Liver (tissue), 9 donors: ENCODE measurements around the gene JAKMIP1. TPM values are rescaled to one million over a fixed set of nuclear protein-coding genes. Genes with fewer than 3 reads are reported as not detected.

Experiments
- DNase-seq: peaks from one replicate; pipeline ENCODE4 v3.0.0-alpha.2; 2017; ENCODE audit warnings: low spot score
- H3K27ac ChIP-seq, 2 donors: one replicate each; pipeline ENCODE4 v1.7.0; 2013; ENCODE audit warnings: inconsistent platforms in 2 of 2, low read length in 2 of 2, control low read depth in 1 of 2, low read depth in 1 of 2, mild to moderate bottlenecking in 1 of 2
- H3K27me3 ChIP-seq, 4 donors: one replicate each; pipeline versions ENCODE4 v1.6.1 to v1.7.0; 2013; ENCODE audit warnings: low read length in 3 of 4, inconsistent platforms in 1 of 4, mild to moderate bottlenecking in 1 of 4, moderate library complexity in 1 of 4; ENCODE audit not compliant: control insufficient read depth in 4 of 4, insufficient read depth in 4 of 4
- H3K36me3 ChIP-seq, 4 donors: one replicate each; pipeline versions ENCODE4 v1.6.1 to v1.7.0; 2013; ENCODE audit warnings: low read length in 3 of 4, mild to moderate bottlenecking in 3 of 4, low read depth in 1 of 4, moderate library complexity in 1 of 4; ENCODE audit not compliant: control insufficient read depth in 4 of 4, insufficient read depth in 3 of 4
- H3K4me1 ChIP-seq, 4 donors: one replicate each; pipeline versions ENCODE4 v1.6.1 to v1.7.0; 2013; ENCODE audit warnings: low read length in 3 of 4, mild to moderate bottlenecking in 3 of 4, moderate library complexity in 1 of 4; ENCODE audit not compliant: control insufficient read depth in 4 of 4, insufficient read depth in 4 of 4
- H3K4me3 ChIP-seq, 3 donors: one replicate each; pipeline versions ENCODE4 v1.6.1 to v1.7.0; 2013; ENCODE audit warnings: low read length in 3 of 3, control low read depth in 1 of 3, low read depth in 1 of 3, mild to moderate bottlenecking in 1 of 3
- H3K9ac ChIP-seq, 2 donors: one replicate each; pipeline ENCODE4 v1.7.0; 2013; ENCODE audit warnings: low read length in 2 of 2, mild to moderate bottlenecking in 2 of 2, moderate library complexity in 2 of 2, control low read depth in 1 of 2, low read depth in 1 of 2
- H3K9me3 ChIP-seq, 4 donors: one replicate each; pipeline versions ENCODE4 v1.6.1 to v1.7.0; 2013; ENCODE audit warnings: low read length in 3 of 4; ENCODE audit not compliant: control insufficient read depth in 4 of 4
- FOXA1 ChIP-seq: IDR thresholded peaks from 2 replicates; pipeline ENCODE4 v1.6.1; 2016; ENCODE audit warnings: antibody characterized with exemption
- FOXA2 ChIP-seq: IDR thresholded peaks from 2 replicates; pipeline ENCODE4 v1.6.1; 2016; ENCODE audit warnings: antibody characterized with exemption
- GABPA ChIP-seq, 2 donors: IDR thresholded peaks in 1 of 2; conservative IDR thresholded peaks in 1 of 2; 2 replicates each; pipeline ENCODE4 v1.6.1; 2016; ENCODE audit warnings: antibody characterized with exemption in 2 of 2, mild to moderate bottlenecking in 1 of 2, moderate library complexity in 1 of 2
- HNF4A ChIP-seq, 2 donors: conservative IDR thresholded peaks; 2 replicates each; pipeline ENCODE4 v1.6.1; 2016; ENCODE audit warnings: antibody characterized with exemption in 2 of 2, mild to moderate bottlenecking in 2 of 2
- HNF4G ChIP-seq: IDR thresholded peaks from 2 replicates; pipeline ENCODE4 v1.6.1; 2016; ENCODE audit warnings: antibody characterized with exemption
- JUND ChIP-seq, 2 donors: IDR thresholded peaks; 2 replicates each; pipeline ENCODE4 v1.6.1; 2016; ENCODE audit warnings: antibody characterized with exemption in 2 of 2
- NR2F2 ChIP-seq: IDR thresholded peaks from 2 replicates; pipeline ENCODE4 v1.6.1; 2016; ENCODE audit warnings: antibody characterized with exemption
- RAD21 ChIP-seq, 2 donors: IDR thresholded peaks; 2 replicates each; pipeline ENCODE4 v1.6.1; 2016; ENCODE audit warnings: antibody characterized with exemption in 2 of 2, mild to moderate bottlenecking in 2 of 2
- RXRA ChIP-seq, 2 donors: IDR thresholded peaks; 2 replicates each; pipeline ENCODE4 v1.6.1; 2017 to 2018; ENCODE audit warnings: antibody characterized with exemption in 2 of 2, mild to moderate bottlenecking in 1 of 2
- SP1 ChIP-seq: IDR thresholded peaks from 2 replicates; pipeline ENCODE4 v1.6.1; 2018; ENCODE audit warnings: antibody characterized with exemption, mild to moderate bottlenecking
- TAF1 ChIP-seq: conservative IDR thresholded peaks from 2 replicates; pipeline ENCODE4 v1.6.1; 2016; ENCODE audit warnings: antibody characterized with exemption, mild to moderate bottlenecking
- YY1 ChIP-seq: IDR thresholded peaks from 2 replicates; pipeline ENCODE4 v1.6.1; 2016; ENCODE audit warnings: antibody characterized with exemption, mild to moderate bottlenecking
- WGBS: extraction: QIAGEN DNeasy Blood & Tissue Kit; methylation state at CpG from one replicate; pipeline ENCODE4 v1.1.7; 2013; 5-methylcytosine and 5-hydroxymethylcytosine counted together
- polyA plus RNA-seq, 2 donors: library from polyadenylated mRNA; stranded (reverse) in 1 of 2; unstranded in 1 of 2; fragments of 200-250 nt in 1 of 2; fragments of >200 nt in 1 of 2; fragmentation: Nextera tagmentation in 1 of 2; extraction: Ambion mirVana in 1 of 2; gene quantifications; one replicate each; pipeline versions ENCODE4 v1.2.1 to v1.2.3, GENCODE V29; 2013 to 2015
- total RNA-seq, 2 donors: library from RNA; depleted of rRNA; stranded (reverse); fragments of >200 nt; gene quantifications; one replicate each; pipeline ENCODE4 v1.2.3, GENCODE V29; 2014
- TF ChIP-seq, protein P1 (sequence below): IDR thresholded peaks from 2 replicates; pipeline ENCODE4 v1.6.1; 2016; ENCODE audit warnings: antibody characterized with exemption, mild to moderate bottlenecking
- TF ChIP-seq, protein P2 (sequence below): IDR thresholded peaks from 2 replicates; pipeline ENCODE4 v1.6.1; 2016; ENCODE audit warnings: antibody characterized with exemption
- TF ChIP-seq, protein P3 (sequence below): IDR thresholded peaks from 2 replicates; pipeline ENCODE4 v1.6.1; 2016; ENCODE audit warnings: antibody characterized with exemption
- TF ChIP-seq, protein P4 (sequence below): IDR thresholded peaks from 2 replicates; pipeline ENCODE4 v1.6.1; 2016; ENCODE audit warnings: antibody characterized with exemption
- TF ChIP-seq, protein P5 (sequence below): fragments of 150-350 bp; IDR thresholded peaks from 2 replicates; pipeline ENCODE4 v1.5.1; 2017; ENCODE audit warnings: improper control_type of control experiment, low read depth, low read length; ENCODE audit not compliant: missing input control
- donor health status: healthy.
- donor health status: healthy.
- donor health status: healthy.
- donor health status: healthy.
- donor health status: healthy.

Gene JAKMIP1
- total and polyA plus RNA-seq, 4 donors: 0.08 to 0.50 TPM; not detected in 2

DNA sequence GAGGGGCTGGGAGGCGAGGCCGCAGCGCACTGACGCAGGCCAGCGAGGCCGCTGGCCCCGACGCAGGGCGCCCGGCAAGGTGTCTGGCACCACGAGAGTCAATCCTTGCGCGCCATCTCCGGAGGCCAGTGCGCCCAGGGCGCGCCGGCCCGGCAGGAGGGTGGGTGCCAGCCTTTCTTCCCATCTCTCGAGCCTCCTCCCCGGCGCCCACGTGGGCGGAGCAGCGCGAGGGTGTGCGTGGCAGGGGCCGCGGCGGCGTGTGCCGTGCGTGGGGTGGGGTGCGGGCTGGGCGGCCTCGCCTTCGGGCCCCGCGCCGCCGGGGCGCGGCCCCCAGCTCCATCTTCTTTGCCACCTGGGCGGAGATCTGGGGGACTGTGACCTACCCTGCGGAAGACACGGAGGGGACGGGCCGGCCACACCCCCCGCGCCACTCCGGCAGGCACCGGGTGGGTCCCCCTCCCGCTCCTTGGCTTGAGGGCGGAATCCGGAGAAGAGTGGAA, 877 bp downstream of the JAKMIP1 start:
- H3K36me3 ChIP-seq: no peaks in the 10 kb centered on the region
- no peak overlapping the region for H3K9ac ChIP-seq
- H3K27ac ChIP-seq: no peak overlapping the region
- H3K4me3 ChIP-seq: peak overlapping the region in 1 of 3 donors; percentile 62
- TF ChIP-seq FOXA2 (no peak), SP1 (no peak), GABPA (IDR thresholded peaks at IDR 0.05 in 1 of 2, conservative IDR thresholded peaks at IDR 0.05 in 1 of 2) (no peak), RAD21 (IDR thresholded peaks at IDR 0.05) (no peak), YY1 (no peak), FOXA1 (no peak), RXRA (IDR thresholded peaks at IDR 0.05) (no peak), NR2F2 (no peak), JUND (IDR thresholded peaks at IDR 0.05) (no peak), HNF4G (no peak), TAF1 (no peak), HNF4A (conservative IDR thresholded peaks at IDR 0.05) (no peak)
- TF ChIP-seq, protein P1, sequence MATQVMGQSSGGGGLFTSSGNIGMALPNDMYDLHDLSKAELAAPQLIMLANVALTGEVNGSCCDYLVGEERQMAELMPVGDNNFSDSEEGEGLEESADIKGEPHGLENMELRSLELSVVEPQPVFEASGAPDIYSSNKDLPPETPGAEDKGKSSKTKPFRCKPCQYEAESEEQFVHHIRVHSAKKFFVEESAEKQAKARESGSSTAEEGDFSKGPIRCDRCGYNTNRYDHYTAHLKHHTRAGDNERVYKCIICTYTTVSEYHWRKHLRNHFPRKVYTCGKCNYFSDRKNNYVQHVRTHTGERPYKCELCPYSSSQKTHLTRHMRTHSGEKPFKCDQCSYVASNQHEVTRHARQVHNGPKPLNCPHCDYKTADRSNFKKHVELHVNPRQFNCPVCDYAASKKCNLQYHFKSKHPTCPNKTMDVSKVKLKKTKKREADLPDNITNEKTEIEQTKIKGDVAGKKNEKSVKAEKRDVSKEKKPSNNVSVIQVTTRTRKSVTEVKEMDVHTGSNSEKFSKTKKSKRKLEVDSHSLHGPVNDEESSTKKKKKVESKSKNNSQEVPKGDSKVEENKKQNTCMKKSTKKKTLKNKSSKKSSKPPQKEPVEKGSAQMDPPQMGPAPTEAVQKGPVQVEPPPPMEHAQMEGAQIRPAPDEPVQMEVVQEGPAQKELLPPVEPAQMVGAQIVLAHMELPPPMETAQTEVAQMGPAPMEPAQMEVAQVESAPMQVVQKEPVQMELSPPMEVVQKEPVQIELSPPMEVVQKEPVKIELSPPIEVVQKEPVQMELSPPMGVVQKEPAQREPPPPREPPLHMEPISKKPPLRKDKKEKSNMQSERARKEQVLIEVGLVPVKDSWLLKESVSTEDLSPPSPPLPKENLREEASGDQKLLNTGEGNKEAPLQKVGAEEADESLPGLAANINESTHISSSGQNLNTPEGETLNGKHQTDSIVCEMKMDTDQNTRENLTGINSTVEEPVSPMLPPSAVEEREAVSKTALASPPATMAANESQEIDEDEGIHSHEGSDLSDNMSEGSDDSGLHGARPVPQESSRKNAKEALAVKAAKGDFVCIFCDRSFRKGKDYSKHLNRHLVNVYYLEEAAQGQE: no peak
- TF ChIP-seq, protein P2, sequence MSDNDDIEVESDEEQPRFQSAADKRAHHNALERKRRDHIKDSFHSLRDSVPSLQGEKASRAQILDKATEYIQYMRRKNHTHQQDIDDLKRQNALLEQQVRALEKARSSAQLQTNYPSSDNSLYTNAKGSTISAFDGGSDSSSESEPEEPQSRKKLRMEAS: no peak
- TF ChIP-seq, protein P3, sequence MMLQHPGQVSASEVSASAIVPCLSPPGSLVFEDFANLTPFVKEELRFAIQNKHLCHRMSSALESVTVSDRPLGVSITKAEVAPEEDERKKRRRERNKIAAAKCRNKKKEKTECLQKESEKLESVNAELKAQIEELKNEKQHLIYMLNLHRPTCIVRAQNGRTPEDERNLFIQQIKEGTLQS: no peak
- TF ChIP-seq, protein P4, sequence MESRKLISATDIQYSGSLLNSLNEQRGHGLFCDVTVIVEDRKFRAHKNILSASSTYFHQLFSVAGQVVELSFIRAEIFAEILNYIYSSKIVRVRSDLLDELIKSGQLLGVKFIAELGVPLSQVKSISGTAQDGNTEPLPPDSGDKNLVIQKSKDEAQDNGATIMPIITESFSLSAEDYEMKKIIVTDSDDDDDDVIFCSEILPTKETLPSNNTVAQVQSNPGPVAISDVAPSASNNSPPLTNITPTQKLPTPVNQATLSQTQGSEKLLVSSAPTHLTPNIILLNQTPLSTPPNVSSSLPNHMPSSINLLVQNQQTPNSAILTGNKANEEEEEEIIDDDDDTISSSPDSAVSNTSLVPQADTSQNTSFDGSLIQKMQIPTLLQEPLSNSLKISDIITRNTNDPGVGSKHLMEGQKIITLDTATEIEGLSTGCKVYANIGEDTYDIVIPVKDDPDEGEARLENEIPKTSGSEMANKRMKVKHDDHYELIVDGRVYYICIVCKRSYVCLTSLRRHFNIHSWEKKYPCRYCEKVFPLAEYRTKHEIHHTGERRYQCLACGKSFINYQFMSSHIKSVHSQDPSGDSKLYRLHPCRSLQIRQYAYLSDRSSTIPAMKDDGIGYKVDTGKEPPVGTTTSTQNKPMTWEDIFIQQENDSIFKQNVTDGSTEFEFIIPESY: no peak
- TF ChIP-seq, protein P5, sequence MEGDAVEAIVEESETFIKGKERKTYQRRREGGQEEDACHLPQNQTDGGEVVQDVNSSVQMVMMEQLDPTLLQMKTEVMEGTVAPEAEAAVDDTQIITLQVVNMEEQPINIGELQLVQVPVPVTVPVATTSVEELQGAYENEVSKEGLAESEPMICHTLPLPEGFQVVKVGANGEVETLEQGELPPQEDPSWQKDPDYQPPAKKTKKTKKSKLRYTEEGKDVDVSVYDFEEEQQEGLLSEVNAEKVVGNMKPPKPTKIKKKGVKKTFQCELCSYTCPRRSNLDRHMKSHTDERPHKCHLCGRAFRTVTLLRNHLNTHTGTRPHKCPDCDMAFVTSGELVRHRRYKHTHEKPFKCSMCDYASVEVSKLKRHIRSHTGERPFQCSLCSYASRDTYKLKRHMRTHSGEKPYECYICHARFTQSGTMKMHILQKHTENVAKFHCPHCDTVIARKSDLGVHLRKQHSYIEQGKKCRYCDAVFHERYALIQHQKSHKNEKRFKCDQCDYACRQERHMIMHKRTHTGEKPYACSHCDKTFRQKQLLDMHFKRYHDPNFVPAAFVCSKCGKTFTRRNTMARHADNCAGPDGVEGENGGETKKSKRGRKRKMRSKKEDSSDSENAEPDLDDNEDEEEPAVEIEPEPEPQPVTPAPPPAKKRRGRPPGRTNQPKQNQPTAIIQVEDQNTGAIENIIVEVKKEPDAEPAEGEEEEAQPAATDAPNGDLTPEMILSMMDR: no peak
- H3K9me3 ChIP-seq: peaks cover 0 to 4% (median 3%) of the 10 kb centered on the region in 4 donors
- H3K27me3 ChIP-seq: peaks cover 4 to 26% (median 15%) of the 10 kb centered on the region in 4 donors
- 3% methylated on average over 55 of the region's 55 CpGs for WGBS
- peaks cover 3 to 13% (median 7%) of the 10 kb centered on the region in 4 donors for H3K4me1 ChIP-seq
- DNase-seq: no peak
